ENCODE data around the gene CNTRL. TPM values are rescaled to one million over a fixed set of nuclear protein-coding genes. Genes with fewer than 3 reads are reported as not detected.

The CNTRL gene
- total and polyA plus RNA-seq, 8 donors: 4.4 to 27.4 (median 11.2) TPM

DNA sequence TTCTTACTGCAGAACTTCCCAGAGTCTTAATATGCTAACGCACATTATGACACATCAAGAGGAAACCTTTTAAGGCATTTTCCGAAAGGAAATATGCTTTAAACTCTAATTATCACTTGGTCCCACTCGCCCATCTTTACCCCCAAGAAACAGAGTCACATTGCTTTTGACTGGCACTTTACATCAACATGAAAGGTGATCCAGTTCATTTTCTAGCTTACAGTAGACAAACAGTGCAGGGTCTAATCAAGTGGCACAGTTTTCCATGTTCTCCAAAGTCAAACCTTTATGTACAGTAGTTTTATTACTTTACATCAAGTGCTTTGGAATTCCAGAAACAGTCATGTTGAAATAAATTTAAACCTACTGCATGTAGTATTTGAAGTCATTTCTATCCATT, 114.9 kb downstream of the CNTRL start:
- Histone ChIP-seq H3K36me3 (peaks cover 0 to 13% (median 8%) of the 10 kb centered on the region in 4 donors), H3K4me3 (no peak overlapping the region), H3K4me1 (peaks cover 30 to 100% (median 66%) of the 10 kb centered on the region in 4 donors), H3K27ac (no peak overlapping the region), H3K27me3 (no peaks in the 10 kb centered on the region), H3K9me3 (no peaks in the 10 kb centered on the region)
- no peak for TF ChIP-seq CTCF (IDR thresholded peaks at IDR 0.05)
- no peak for TF ChIP-seq EP300 (IDR thresholded peaks at IDR 0.05)
- no peak for TF ChIP-seq POLR2AphosphoS5 (IDR thresholded peaks at IDR 0.05)
- no peak for TF ChIP-seq POLR2A (IDR thresholded peaks at IDR 0.05)
- DNase-seq: no peak
- intact Hi-C loops (cut with DNase I; ENCODE audit: low total_unique reads): no loop called here
- 88 to 93% (median 92%) methylated on average over 3 of the region's 3 CpGs for WGBS, 5 donors

DNA sequence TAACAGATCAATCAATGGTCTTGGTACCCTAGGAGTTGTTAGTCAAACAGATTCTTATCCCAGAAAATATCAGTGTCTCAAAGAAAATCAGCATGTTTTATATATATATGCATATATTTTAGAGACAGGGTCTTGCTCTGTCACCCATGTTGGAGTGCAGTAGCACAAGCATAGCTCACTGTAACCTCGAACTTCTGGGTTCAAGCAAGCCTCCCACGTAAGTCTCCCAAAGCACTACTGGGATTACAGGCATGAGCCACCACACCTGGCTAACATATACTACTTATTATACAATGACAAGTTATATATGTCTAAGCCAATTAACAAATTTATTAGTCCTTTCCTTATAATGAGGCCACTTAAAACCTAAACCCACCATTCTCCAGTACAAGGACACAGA, 116.5 kb downstream of the CNTRL start:
- peaks cover 24 to 100% (median 67%) of the 10 kb centered on the region in 4 donors for H3K4me1 ChIP-seq
- 81 to 93% (median 88%) methylated on average over 2 of the region's 2 CpGs for WGBS, 5 donors
- intact Hi-C loops (cut with DNase I; ENCODE audit: low total_unique reads): no loop called here
- no peak for DNase-seq
- H3K9me3 ChIP-seq: no peaks in the 10 kb centered on the region
- H3K4me3 ChIP-seq: no peak overlapping the region
- no peak for TF ChIP-seq POLR2A (IDR thresholded peaks at IDR 0.05)
- no peak for TF ChIP-seq CTCF (IDR thresholded peaks at IDR 0.05)
- no peak for TF ChIP-seq POLR2AphosphoS5 (IDR thresholded peaks at IDR 0.05)
- no peak for TF ChIP-seq EP300 (IDR thresholded peaks at IDR 0.05)
- no peaks in the 10 kb centered on the region for H3K27me3 ChIP-seq
- H3K36me3 ChIP-seq: peaks cover 0 to 4% (median 2%) of the 10 kb centered on the region in 4 donors
- no peak overlapping the region for H3K27ac ChIP-seq

DNA sequence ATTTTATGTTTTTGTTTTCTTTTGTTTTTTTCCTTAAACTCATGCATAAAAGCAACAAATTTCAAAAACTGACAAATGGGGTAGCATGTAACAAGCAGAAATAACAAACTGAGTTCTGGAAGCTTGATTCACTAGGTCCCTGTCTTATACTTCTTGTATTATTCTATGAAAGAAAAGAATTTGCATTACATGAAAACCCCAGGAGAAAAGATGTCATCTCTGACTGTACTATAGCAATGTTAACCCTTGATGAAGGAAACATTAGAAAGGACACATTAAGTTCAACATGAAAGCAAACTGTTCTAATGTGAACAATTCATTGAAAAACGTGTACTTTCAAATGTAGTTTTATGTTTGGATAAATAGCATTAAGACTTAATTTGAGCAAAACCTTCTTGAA, 117.8 kb downstream of the CNTRL start:
- no peak for DNase-seq
- Histone ChIP-seq H3K4me3 (no peak overlapping the region), H3K27me3 (no peaks in the 10 kb centered on the region), H3K27ac (no peak overlapping the region), H3K9me3 (no peaks in the 10 kb centered on the region), H3K4me1 (peaks cover 36 to 100% (median 72%) of the 10 kb centered on the region in 4 donors), H3K36me3 (peaks cover 0 to 4% (median 0%) of the 10 kb centered on the region in 4 donors)
- TF ChIP-seq POLR2A (IDR thresholded peaks at IDR 0.05) (no peak), CTCF (IDR thresholded peaks at IDR 0.05) (no peak), EP300 (IDR thresholded peaks at IDR 0.05) (no peak), POLR2AphosphoS5 (IDR thresholded peaks at IDR 0.05) (no peak)
- intact Hi-C loops (cut with DNase I; ENCODE audit: low total_unique reads): no loop called here
- WGBS, 5 donors: 15 to 50% (median 29%) methylated on average over 1 of the region's 1 CpG

DNA sequence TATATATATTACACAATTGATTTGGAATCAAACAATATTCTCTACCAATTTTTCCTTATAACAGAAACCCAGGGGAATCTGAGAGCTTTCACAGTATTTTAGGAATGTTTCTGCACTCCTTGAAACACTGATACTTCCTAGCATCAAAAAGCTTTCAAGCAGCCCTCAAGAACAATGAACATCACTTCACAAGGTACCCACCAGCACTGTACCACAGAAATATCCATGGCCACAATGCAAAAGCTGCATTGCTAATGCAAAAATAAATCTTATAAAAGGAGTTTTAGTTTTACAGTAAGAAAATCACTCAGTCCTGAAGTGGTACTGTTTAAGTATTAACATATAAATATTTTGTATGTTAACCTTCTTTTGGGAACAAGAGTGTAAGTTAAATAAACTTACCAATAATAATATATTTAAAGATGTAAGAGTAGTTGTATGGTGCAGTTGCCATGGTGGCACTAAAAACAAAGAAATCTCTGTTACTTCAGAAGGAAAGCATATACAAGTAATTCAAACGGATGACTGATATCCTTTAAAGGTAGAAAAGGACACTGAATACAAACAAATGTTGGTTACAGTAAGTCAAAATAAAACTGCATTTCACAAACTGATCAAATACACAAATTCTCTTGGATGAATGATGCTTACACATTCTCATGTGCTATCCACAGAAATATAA, 118.3 kb downstream of the CNTRL start:
- no peak overlapping the region for H3K4me3 ChIP-seq
- DNase-seq: no peak
- no peak overlapping the region for H3K27ac ChIP-seq
- no peak for TF ChIP-seq POLR2A (IDR thresholded peaks at IDR 0.05)
- TF ChIP-seq POLR2AphosphoS5 (IDR thresholded peaks at IDR 0.05): no peak
- TF ChIP-seq CTCF (IDR thresholded peaks at IDR 0.05): no peak
- peaks cover 0 to 4% (median 0%) of the 10 kb centered on the region in 4 donors for H3K36me3 ChIP-seq
- intact Hi-C loops (cut with DNase I; ENCODE audit: low total_unique reads): no loop called here
- H3K4me1 ChIP-seq: peaks cover 38 to 100% (median 72%) of the 10 kb centered on the region in 4 donors
- H3K27me3 ChIP-seq: no peaks in the 10 kb centered on the region
- WGBS, 5 donors: 0 to 26% (median 3%) methylated on average over 1 of the region's 1 CpG
- H3K9me3 ChIP-seq: no peaks in the 10 kb centered on the region

Measured in stomach (tissue), 9 donors.